ENCODE results near the gene TMEM272. TPM values are rescaled to one million over a fixed set of nuclear protein-coding genes. Genes with fewer than 3 reads are reported as not detected.

The TMEM272 gene
- total RNA-seq, 2 experiments from 2014 or later = 0.18 to 0.32 TPM

DNA sequence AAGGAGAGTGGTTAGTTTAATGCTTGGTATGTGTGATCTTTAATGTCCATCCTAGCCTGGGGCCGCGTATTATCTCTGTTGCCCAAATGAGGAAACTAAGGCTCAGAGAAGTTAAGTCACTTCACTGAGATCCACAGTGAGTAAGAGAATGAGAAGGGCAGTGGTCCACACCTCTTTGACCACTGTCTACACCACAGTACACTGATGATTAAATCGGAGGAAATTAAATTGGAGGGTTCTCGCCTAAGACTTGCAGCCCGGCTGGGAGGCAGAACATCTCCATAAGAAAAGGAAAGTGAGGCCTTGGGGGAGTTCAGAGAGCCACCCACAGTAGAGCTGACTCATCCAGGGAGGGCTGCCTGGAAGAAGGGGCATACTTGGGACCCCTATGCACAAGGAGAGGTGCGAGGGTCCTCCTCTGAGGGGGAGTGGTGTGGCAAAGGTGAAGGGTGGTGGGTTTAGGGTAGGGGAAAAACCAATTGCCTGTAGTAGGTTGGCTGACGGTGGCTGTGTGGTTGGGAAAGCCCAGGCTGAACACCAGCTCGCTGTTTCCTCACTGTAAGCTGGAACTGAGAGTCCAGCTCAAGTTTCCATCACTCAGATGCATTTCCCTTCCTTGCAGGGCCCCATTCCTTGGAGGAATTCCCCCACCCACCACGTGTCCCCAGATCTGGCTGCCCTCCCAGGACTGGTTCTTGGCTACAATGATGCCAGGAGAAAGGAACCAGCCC lies 26.0 kb downstream of the TMEM272 start:
- no peaks in the 10 kb centered on the region for H3K27me3 Mint-ChIP-seq
- peak overlapping the region; percentile 74 for H3K4me3 Mint-ChIP-seq
- no peaks in the 10 kb centered on the region for H3K36me3 Mint-ChIP-seq (ENCODE audit: low read depth)
- TF ChIP-seq, protein P1, sequence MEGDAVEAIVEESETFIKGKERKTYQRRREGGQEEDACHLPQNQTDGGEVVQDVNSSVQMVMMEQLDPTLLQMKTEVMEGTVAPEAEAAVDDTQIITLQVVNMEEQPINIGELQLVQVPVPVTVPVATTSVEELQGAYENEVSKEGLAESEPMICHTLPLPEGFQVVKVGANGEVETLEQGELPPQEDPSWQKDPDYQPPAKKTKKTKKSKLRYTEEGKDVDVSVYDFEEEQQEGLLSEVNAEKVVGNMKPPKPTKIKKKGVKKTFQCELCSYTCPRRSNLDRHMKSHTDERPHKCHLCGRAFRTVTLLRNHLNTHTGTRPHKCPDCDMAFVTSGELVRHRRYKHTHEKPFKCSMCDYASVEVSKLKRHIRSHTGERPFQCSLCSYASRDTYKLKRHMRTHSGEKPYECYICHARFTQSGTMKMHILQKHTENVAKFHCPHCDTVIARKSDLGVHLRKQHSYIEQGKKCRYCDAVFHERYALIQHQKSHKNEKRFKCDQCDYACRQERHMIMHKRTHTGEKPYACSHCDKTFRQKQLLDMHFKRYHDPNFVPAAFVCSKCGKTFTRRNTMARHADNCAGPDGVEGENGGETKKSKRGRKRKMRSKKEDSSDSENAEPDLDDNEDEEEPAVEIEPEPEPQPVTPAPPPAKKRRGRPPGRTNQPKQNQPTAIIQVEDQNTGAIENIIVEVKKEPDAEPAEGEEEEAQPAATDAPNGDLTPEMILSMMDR (IDR thresholded peaks at IDR 0.05) = no peak
- ATAC-seq (peak; percentile 32), DNase-seq (peak; percentile 72)
- peaks cover 92% of the 10 kb centered on the region for H3K4me1 Mint-ChIP-seq (ENCODE audit: low read depth)
- no peaks in the 10 kb centered on the region for H3K9me3 Mint-ChIP-seq
- POLR2A ChIA-PET = interaction anchor here (1.0 to 1.5 kb wide), 6 partner anchors 8 to 375 kb away, joined by 3 to 6 read pairs (median 4); no protein-coding TSS in a partner anchor
- intact Hi-C loops (cut with micrococcal nuclease) = loop anchor here (5.0 kb wide), 1 partner anchor 308 kb away; the partner anchor contains the start of gene NEK5
- H3K27ac Mint-ChIP-seq = peak overlapping the region; percentile 94
- CTCF ChIA-PET = interaction anchor here (1.0 to 4.9 kb wide), 4 partner anchors 13 to 44 kb away, joined by 4 to 42 read pairs (median 5); no protein-coding TSS in a partner anchor

DNA sequence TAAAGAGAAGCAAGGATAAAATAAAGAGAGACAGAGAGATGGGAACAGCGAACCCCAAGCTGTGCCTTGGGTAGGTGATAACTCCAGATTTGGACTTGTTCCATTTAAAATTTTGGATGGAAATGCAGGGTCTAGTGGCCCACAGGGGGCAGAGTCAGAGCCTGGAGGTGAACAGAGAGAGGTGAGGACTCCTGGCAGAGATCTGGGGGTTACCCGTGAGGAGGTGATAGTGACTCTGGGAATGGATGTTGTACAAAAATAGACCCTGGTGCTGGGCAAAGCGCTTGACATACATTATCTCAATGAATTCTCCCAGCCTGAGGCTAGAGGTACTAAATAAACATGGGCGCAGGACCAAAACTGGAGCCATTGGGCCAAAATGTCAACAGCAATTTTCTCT lies 26.7 kb downstream of the TMEM272 start:
- CTCF ChIA-PET = interaction anchor here (1.2 to 4.9 kb wide), 5 partner anchors 9 to 45 kb away, joined by 3 to 42 read pairs (median 4); no protein-coding TSS in a partner anchor
- intact Hi-C loops (cut with micrococcal nuclease) = loop anchor here (5.0 kb wide), 1 partner anchor 309 kb away; the partner anchor contains the start of gene NEK5
- POLR2A ChIA-PET = interaction anchor here (1.0 to 1.5 kb wide), 4 partner anchors 8 to 376 kb away, joined by 3 to 4 read pairs (median 4); no protein-coding TSS in a partner anchor
- TF ChIP-seq, protein P1 (IDR thresholded peaks at IDR 0.05) = no peak
- H3K9me3 Mint-ChIP-seq = no peaks in the 10 kb centered on the region
- no peak overlapping the region for H3K4me3 Mint-ChIP-seq
- ATAC-seq (no peak), DNase-seq (no peak)
- no peaks in the 10 kb centered on the region for H3K36me3 Mint-ChIP-seq (ENCODE audit: low read depth)
- no peaks in the 10 kb centered on the region for H3K27me3 Mint-ChIP-seq
- peaks cover 88% of the 10 kb centered on the region for H3K4me1 Mint-ChIP-seq (ENCODE audit: low read depth)
- H3K27ac Mint-ChIP-seq = peak overlapping the region; percentile 94

DNA sequence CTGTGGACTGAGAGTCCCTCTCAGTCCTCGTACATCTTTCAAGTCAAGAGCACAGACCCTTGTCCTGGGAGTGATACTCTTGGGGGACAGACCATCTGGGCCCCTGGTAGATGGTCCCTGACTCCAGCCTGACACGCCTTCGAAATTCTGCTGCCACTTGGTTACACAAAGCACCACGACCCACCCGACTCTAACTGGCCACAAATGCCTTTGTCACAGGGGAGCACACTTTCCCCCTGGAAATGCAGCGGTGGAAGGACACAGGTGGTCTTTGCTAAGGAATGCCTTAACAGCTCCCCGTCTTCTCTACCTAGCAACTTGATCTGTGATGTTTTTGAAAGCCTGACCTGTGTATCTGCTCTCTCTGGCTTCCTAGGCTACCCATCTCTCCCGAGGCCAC lies 27.3 kb downstream of the TMEM272 start:
- ChIA-PET CTCF (interaction anchor here (1.2 to 4.9 kb wide), 5 partner anchors 9 to 46 kb away, joined by 3 to 42 read pairs (median 4); no protein-coding TSS in a partner anchor), POLR2A (interaction anchor here (1.0 kb wide), 1 partner anchor 9 kb away, joined by 4 read pairs; no protein-coding TSS in a partner anchor)
- H3K27me3 Mint-ChIP-seq = no peaks in the 10 kb centered on the region
- DNase-seq (no peak), ATAC-seq (no peak)
- H3K36me3 Mint-ChIP-seq (ENCODE audit: low read depth) = no peaks in the 10 kb centered on the region
- intact Hi-C loops (cut with micrococcal nuclease) = loop anchor here (5.0 kb wide), 1 partner anchor 310 kb away; the partner anchor contains the start of gene NEK5
- peak overlapping the region; percentile 94 for H3K27ac Mint-ChIP-seq
- TF ChIP-seq, protein P1 (IDR thresholded peaks at IDR 0.05) = no peak
- no peaks in the 10 kb centered on the region for H3K9me3 Mint-ChIP-seq
- no peak overlapping the region for H3K4me3 Mint-ChIP-seq
- peaks cover 87% of the 10 kb centered on the region for H3K4me1 Mint-ChIP-seq (ENCODE audit: low read depth)

DNA sequence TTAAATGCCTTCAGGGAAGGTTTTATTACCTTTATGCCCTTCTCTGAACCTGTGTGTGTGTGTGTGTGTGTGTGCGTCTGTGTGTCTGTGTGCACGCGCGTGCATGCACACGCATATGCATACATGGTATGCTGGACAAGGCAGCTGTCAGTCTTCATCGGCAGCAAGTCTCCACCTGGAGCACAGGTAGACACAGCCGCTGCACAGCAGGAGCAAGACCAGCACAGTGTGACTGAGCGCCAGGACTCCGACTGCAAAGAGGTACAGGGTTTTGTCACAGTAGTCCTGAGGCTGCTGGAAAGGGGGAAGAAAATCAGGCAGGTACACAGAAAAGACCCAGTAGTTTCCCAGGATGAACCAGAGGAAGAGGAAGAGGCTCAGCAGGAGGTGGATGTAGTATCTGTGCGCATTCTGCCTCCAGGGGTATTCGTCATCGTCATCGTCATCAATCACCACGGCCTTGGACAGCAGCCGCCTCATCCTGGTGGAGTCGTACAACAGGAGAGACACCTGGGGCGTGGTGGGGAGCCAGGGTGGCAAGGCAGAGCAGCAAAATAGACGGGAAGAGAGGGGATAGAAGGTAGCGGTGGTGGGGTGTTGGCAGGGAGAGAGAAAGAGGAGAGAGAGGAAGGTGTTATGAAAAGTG lies 28.2 kb downstream of the TMEM272 start:
- H3K27me3 Mint-ChIP-seq = no peaks in the 10 kb centered on the region
- POLR2A ChIA-PET = interaction anchor here (0.6 kb wide), 1 partner anchor 924 kb away, joined by 3 read pairs; no protein-coding TSS in a partner anchor
- no peak overlapping the region for H3K4me3 Mint-ChIP-seq
- H3K27ac Mint-ChIP-seq = peak overlapping the region; percentile 52
- ATAC-seq = no peak
- peaks cover under 1% of the 10 kb centered on the region for H3K36me3 Mint-ChIP-seq (ENCODE audit: low read depth)
- DNase-seq = no peak
- TF ChIP-seq, protein P1 (IDR thresholded peaks at IDR 0.05) = no peak
- peaks cover 84% of the 10 kb centered on the region for H3K4me1 Mint-ChIP-seq (ENCODE audit: low read depth)
- intact Hi-C loops (cut with micrococcal nuclease) = loop anchor here (5.0 kb wide), 1 partner anchor 311 kb away; the partner anchor contains the start of gene NEK5
- H3K9me3 Mint-ChIP-seq = no peaks in the 10 kb centered on the region
- CTCF ChIA-PET = interaction anchor here (1.3 to 5.0 kb wide), 10 partner anchors 10 to 385 kb away, joined by 3 to 150 read pairs (median 21); partner anchors contain the start of genes NEK5 and TMEM272

Data from activated CD8-positive, alpha-beta T cell treated with anti-CD3 and anti-CD28 coated beads for 36 hours (primary cell).